ENCODE results near the gene LRRC27.
"Not testable (repeated sequence)": the region's sequence is repeated elsewhere in the genome, so short reads cannot be mapped to it uniquely, and the experiment has no call there.

LRRC27 gene

DNA sequence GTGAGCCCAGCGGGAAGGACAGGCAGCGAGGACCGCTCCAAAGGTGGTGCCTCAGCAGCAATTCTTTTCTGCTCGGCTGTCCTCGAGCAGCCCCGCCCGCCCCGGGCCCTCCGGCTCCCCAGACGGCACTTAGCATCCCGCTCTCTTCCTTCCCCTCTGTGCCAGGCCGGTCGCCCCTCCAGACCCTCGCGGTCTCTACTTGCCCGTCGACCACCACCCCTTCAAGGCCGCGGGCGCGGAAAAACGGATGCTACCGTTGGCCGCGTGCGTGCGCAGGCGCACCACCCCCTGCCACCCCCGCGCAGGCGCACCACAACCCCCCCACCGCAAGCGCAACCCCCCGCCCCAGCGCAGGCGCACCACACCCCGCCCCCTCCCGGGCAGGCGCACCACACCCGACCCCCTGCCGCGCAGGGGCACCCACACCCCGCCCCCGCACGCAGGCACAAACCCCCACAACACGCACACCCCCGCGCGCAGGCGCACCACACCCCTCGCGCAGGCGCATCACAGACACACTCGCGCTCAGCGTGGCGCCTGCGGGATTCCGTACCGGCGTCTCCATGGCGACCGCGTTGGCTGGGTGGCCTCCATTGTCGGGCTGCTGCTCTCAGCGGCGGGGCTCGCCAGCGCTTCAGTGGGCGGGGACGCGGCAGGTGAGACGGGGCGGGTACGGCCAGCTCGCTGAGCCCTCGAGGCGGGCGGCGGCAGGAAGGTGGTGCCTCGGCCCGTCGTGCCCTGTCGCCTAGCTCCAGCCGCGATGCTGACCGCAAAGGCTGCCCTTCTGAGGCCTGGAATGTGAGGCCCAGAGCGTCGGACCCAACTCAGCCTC lies at the start of gene LRRC27:
LRRC27 (plus strand) TSS at position 593 of the 832 bp plus-strand sequence. CDS start 1,332 bp downstream, outside the sequence.
- peak; percentile 98 for DNase-seq

DNA sequence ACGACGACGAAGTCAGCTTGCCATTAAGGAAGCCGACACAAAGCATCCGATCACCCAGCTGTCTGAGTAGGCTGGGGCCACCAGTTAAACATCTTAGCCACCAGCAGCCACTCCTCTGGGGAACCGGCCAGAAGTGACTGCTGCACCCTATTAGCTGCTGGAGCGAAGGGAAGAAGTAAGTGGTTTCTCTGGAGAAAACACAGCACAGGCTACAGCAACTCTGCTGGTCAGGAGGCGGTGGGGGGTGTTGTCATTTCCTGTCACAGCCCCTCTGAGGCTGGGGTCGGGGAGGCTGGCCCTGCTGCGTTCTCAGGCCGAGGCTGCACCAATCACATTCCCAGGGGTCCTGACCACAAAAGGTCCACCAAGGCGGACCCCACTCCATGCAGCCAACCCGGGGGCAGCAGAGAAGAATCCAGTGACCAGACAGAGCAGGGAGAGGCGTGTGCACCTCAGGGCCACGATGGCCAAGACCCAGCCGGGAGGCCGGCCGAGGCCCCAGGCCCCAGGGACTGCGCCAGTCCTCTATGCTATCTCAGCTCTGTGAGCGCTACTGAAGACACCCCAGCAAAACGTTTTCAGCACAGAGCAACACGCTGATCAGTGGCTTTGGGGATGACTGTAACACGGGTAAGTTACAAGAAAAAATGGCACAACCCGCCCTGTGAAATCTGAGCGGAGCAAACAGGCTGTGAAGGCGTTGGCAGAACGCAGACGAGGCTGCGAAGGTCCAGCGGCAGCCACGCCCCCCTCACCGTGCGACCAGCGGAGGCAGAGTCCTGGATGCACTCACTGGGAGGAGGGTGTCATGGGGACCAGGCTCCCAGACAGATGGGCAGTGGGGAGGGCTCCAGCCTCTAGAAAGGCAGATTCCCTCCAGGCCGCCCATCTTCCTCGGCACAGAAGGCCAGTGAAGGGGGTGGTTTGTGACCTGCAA lies 49.1 kb upstream of the LRRC27 start:
- no peak for DNase-seq

DNA sequence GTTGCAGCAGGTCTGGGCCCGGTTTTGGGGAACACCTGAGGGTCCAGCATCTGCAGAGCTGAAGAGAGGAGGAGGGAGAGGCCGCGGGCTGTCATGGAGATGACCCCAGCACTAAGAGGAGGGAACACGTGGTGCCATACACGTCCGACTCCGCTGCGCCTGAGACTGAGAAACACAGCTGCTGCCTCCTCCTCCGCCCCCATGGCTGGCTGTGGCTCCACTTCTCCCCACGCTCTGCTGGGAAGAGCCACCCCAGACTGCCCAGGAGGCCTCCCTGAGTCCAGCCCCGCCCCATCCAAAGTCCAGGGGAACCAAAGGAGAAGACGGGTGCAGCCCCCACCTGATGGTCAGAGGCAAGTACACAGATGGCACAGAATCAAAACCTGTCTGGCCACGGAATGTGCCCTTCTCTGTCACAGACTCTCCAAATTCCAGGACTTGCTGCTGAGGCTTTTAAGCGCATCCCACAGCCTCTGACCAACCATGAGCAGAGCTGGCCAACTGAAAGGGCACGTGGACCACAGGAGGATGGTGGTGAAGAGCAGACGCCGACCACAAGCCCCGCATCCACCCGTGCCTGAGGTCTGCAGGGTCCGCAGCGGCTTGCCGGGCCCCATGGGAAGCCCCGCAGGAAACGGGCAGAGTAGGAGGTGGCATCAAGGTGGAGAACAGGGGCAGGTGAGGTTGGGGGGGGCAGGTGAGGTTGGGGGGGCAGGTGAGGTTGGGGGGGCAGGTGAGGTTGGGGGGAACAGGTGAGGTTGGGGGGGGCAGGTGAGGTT lies 48.2 kb upstream of the LRRC27 start:
- DNase-seq = no peak

DNA sequence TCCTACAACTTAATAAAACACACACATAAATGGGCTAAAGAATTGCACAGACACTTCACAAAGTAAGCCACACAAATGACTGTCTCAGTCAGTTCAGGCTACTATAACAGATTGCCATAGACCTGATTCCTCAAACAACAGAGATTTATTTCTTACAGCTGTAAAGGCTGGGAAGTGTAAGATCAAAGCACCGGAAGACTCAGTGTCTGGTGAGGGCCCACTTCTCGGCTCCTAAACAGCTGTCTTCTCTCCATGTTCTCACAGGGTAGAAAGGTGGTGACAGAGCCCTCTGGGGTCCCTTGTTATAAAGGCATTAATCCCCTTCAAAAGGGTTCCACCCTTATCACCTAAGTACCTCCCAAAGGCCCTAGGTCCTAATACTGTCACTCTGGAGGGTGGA lies 42.6 kb upstream of the LRRC27 start:
- no peak for DNase-seq

DNA sequence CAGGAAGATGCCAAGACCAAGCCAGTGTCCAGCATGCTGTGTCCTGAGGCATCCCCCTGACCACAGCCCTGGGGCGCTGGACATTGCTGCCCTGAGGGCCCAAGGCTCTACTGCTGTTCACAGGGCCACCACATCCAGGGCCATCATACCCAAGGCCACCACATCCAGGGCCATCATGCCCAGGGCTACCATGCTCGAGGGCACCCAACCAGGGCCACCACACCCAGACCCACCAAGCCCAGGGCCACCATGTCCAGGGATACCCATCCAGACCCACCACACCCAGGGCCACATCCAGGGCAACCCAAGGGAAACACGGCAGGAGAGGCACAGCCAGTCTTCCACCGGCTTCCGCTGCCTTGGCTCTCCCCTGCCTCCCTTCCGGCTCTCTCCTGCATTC lies 41.4 kb upstream of the LRRC27 start:
- DNase-seq = no peak

DNA sequence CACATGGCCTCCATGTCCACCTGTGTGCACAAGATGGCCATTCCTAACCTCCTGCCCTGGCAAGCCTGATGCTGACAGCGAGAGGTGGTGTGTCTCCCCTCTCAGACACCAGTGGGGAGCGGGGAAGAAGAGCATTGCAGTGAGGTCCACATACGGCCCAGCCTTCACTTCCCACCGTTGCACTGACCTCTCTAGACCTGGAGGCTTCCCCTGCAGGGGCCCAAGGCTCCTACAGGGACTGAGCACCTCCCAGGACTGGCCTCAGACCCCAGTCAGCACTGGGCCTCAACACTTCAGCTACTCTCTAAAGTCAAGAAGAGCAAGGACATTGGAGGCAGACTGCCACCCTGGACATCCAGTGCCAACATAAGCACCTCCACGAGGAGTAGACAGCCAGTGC lies 40.2 kb upstream of the LRRC27 start:
- DNase-seq = no peak

DNA sequence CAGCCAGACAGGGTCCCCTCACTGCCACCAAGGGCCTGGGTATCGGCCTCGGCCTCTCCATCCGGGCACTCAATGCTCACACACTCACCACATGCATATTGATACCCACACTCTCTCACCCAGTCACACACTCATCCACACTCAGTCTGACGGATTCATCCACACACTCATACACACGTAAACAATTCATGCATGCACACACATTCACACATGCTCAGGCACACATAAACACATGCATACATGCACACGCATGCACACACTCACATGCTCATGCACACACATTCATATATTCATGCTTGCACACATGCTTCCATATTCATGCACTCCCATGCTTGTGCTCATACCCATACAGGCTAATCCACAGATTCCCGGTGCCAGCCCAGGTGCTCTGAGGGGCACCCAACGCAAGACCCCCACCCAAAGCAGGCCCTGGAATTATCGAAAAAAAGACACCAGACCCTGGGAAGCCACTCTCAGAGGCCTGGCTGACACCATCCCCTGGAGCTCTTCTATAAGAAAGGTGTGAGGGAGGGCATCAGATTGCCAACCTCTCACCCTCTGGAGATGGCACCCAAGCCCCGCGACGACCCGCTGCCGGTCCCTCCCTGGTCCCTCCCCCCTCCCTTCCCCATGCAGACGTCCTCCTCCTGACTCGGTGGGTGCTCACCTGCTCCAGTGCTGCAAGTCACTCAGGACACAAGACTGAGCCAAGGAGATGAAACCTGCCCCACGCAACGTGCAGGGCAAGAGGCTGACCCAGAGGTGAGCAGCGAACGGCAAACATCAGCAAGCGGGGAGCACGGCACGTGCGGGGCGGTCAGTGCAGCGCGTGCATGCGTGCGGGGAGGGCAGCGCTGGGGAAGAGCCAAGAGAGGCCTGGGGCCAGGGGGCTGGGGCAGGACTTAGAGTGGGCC lies 39.4 kb upstream of the LRRC27 start:
- no peak for DNase-seq

DNA sequence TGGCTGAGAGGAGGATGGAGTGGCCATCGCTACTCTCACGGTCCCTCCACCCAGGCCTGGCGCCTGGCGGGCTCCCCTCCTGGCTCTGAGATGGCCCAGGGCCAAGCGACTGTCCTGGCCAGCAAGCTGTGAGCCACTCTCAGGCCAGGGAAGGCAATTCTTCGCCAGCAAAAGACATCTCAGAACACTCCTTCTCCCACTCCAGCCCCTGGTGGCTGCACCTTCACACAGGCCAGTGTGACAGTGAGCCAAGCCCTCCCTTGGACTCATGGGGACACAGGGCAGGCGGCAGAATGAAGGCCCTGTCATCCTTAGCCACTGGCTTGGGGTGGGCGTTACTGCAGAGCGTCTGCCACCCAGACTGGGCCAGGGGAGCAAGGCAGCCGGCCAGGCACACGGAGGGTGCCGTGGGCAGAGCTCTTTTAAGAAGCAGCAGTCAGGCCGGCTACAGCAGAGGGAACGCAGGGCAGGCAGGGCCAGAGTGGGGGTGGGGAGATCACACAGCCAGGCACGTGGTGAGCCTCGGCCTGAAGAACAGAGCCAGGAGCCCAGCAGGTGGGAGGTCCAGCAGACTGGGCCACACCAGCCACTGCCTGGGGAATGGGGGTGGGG lies 38.7 kb upstream of the LRRC27 start:
- no peak for DNase-seq

DNA sequence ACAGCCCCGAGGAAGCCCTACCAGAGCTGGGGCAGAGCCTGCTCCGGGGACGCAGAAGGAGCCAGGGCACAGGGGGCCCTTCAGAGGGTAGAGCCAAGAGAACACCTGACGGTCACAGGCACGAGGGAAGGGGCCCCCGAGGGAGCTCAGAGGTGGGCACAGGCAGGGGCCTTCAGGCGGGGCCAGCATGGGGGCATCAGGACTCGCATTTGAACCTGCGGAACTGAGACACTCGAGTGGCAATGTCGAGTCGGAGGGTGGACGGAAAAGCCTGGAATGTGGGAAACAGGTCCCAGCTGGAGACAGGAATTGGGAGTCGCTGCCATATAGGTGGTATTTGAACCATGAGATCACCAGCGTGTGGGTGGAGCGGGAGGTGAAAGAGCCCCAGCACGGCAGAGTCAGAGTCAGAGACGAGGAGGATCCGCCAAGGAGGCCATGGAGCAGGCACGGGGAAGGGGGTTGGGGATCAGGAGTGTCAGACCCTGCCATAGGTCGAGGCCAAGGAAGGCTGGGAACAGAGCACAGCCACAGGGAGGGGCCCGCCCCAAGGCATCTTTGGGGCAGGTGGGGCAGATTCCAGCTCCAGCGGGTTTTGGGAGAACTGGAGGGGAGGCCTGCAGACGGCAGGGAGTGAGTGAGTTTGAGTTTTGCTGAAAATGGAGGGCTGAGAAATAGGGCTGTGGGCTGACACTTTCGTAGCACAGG lies 38.0 kb upstream of the LRRC27 start:
- no peak for DNase-seq

DNA sequence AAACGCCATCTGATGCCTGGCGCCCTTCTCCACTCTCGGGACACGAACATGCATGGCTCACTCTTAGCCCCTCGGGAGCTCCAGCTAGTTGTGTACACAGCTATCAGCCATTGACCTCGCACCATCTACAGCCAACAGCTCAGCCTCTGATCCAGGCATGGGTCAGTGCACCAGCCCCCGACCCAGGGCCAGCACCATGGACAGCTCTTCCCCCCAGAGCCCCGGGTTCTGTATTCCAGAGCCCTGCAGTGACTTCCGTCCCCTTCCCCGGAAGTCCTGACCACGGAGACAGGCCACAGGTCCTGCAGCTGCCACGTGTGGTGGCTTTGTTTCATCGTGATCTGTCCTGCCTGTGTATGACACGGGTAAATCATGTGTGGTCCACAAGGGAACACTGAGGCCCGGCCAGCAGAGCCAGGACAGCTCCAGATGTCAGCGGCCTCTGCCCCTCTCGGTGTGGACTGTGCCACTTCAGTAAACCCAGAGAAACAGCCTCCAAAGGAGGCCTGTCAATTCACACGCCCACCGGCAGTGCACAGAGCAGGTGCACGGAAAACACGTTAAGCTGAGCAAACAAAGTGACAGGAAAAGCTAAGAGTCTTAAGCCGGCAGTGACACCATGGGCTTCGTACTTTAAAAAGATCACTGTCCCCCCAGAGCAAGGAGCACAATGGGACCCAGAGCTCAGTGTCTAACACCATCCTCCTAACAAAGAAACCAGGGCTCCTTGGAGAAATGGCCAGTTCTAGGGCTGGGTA lies 37.3 kb upstream of the LRRC27 start:
- peak; percentile 43 for DNase-seq

DNA sequence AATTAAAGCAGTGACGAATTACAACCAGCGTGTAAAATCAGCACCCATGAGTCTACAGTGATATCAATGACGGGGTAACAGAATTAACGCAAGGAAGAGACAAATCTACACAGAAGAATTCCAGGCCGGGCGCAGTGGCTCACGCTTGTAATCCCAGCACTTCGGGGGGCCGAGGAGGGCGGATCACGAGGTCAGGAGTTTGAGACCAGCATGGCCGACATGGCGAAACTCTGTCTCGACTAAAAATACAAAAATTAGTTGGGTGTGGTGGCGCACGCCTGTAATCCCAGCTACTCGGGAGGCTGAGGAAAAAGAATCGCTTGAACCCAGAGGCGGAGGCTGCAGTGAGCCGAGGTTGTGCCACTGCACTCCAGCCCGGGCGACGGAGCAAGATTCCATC lies 36.5 kb upstream of the LRRC27 start:
- DNase-seq = not testable (repeated sequence)

DNA sequence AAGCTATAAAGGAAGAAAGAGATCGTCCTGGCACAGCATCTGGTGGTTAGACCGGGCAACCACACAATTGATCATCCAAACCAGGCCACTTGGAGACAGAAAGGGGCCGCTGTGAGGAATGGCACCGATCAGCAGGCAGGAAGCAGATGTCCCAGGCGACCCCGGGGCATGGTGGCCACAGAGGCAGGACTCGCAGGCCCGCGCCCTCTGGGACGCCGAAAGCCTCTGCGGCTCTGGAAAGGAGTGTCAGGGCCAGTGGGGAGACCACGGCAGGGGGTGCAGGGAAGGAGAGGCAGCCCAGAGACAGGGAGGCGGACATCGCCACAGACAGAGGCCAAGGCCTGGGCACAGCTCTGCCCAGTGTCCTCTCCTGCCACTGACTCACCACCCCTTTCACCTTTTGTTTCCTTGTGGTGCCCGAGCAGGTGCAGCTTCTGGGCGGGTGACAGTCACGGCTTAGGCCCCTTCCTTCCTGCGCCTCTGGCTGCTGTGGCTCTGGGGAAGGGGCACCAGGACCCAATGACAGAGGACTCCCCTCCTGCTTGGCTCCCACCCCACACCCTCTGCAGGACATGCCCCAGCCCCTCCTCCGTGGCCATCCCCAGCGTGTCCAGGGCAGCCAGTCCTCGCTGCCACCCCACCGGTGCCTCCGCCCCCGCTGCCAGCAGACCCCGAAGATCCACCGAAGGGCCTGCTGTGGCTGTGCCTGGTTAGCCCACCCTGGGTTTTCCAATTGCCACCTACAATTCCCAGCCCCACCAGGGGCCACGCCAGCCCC lies 35.1 kb upstream of the LRRC27 start:
- no peak for DNase-seq

DNA sequence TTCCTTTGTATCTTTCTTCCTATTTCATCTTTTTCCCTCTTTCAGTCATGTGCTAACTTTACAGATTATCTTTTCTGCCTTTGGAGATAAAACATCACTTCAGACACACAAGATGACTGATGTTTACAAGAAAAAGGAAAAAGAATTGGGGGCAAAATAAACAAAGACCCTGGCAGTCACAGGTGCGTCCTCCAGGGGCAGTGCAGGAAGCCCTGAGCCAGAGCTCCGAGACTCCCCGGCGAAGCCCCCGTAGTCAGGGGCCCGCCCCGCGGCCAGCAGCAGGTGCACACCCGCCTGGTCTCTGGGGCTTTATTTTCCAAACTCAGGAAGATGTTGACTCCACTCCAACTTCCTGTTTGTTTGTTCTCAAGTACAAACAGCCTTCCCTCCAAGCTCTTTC lies 34.5 kb upstream of the LRRC27 start:
- no peak for DNase-seq

DNA sequence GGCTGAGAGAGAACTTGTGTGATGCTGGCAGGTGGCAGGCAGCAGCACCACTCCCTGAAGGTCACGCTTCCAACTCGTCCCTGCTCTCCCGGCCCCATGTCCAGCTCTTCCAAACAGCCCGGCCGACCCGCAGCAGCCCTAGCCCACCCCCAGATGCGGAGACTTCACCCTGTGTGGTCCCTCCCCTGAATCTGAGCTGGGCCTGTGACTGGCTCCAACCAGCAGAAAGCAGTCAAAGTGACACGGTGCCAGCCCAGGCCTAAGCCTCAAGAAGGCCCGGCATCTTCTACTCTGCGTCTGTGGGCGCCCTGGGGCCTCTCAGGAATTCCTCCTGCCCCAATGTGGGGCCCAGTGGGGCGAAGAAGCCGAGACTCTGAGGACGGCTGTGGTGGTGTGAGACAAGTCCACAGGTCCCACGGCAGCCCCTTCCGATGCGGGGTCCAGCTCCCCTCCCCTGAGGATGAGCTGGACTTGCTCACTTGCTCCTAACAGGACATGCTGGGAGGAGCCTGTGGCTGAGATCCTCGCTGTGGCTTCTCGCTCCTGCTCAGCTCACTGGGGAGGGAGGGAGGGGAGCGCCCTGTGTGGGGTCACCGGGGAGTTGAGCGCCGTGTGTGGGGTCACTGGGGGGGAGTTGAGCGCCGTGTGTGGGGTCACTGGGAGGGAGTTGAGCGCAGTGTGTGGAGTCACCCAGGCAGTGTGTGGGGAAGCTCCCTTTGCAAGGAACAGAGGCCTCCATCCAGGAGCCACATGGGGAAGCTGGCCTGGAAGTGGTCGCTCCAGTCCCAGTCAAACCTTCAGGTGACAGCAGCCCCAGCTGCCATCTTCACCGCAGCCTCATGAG lies 33.7 kb upstream of the LRRC27 start:
- DNase-seq = no peak

DNA sequence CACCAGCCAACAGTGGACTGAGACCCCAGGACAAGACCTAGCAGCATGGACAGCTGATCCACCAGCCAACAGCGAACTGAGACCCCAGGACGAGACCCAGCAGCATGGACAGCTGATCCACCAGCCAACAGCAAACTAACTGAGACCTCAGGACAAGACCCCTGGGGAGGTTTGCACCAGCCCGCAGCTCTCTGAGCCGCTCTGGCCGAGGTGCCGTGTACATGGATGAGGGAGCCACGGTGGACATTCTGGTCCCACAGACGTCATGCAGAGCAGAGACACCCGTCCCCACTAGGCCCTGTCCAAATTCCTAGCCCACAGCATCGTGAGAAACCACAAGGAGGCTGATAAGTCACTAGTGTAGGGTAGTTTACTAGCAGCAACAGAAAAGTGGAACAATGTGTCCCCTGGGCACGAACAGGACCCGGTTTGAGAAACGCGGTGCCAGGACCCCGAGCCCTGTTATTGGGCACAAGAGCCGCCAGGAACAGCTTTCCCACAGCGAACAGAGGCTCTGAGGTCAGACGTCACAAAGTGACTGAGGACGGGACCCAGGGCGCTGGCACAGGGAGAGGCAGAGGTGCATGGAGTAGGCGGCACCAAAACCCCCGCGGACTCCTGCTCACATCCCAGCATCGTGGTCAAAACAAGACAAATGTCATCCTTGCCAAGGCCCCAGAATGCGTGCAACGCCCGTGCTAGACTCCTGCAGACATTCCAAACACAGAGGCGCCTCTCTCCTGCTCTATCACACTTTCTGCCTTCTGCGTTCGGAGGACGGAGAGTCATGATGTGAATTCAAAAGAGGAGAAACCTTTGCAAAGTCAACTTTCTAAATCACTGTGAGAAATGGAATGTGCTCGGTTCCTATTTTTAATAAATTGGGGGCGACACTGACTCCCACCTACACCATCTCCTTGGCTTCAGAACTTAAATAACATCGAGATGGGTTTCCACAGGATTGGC lies 32.3 kb upstream of the LRRC27 start:
- DNase-seq = no peak

DNA sequence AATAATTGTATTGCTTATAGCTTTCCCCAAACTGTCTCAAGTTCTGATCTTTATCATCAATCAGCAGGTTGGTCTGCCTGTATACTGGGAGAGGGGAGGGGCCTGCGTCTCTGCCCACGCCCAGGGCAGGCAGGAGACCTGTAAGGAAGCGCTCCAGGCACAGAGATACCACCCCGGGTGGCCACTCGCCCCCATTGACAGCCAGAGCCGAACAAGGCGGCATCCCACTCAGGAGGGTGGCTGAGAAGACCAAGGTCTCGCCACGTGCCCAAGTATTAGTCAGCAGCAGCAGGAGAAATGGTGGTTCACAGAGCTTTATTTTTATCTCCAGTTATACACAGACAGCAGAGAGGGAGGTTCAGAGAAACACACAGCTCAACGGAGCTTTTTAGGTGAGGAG lies 31.4 kb upstream of the LRRC27 start:
- peak; percentile 22 for DNase-seq

All from hematopoietic multipotent progenitor cell treated with erythropoietin and hydrocortisone succinate and interleukin-3 and kit ligand, for 6 days (in vitro differentiated cells).